Small intestine (tissue), 4 donors: ENCODE data around the gene RSF1. TPM values are rescaled to one million over a fixed set of nuclear protein-coding genes. Genes with fewer than 3 reads are reported as not detected.

Experiments
- polyA plus RNA-seq, 4 donors: library from polyadenylated mRNA; stranded (reverse) in 3 of 4; unstranded in 1 of 4; fragments of 200-250 nt in 3 of 4; fragments of 120-200 nt in 1 of 4; gene quantifications; one replicate each; pipeline versions ENCODE4 v1.2.1 to v1.2.3, GENCODE V29; 2013
- donor health status: healthy with polysubstance abuse.
- donor health status: Bipolar disorder and iron deficiency.
- donor health status: healthy.

Gene RSF1
- polyA plus RNA-seq, 4 donors = 9.8 to 28.5 (median 12.1) TPM

Other genes with a start within 250 kb of the RSF1 start
- 10 to 100 TPM in 3 of 4 donors, 1 to 10 TPM in 1; 9.8 to 23.5 (median 16.4) TPM for gene AQP11, start 230.8 kb downstream of the RSF1 start, polyA plus RNA-seq
- 100 to 1,000 TPM in 2 of 4 donors, 10 to 100 TPM in 2; 64.6 to 188 (median 90.9) TPM for gene CLNS1A, start 182.9 kb downstream of the RSF1 start, polyA plus RNA-seq
- gene AAMDC, start 422 bp upstream of the RSF1 start, polyA plus RNA-seq = 100 to 1,000 TPM in 1 of 4 donors, 10 to 100 TPM in 3; 29.5 to 106 (median 63.8) TPM
- 10 to 100 TPM; 15.1 to 28.0 (median 20.4) TPM for gene INTS4, start 173.9 kb upstream of the RSF1 start, polyA plus RNA-seq
- gene KCTD14, start 202.6 kb upstream of the RSF1 start, polyA plus RNA-seq = 10 to 100 TPM in 1 of 4 donors, 1 to 10 TPM in 3; 2.5 to 11.1 (median 5.2) TPM
- 10 to 100 TPM in 1 of 4 donors, under 1 TPM in 2, not detected in 1; 0.09 to 17.5 (median 0.54) TPM for gene THRSP, start 243.1 kb upstream of the RSF1 start, polyA plus RNA-seq